C1 segment of cervical spinal cord (tissue), 14 donors: ENCODE measurements around the gene ARHGEF28.
A peak's percentile ranks its signal among the peaks of the same experiment; 100 is the strongest.

Experiments
- DNase-seq, 14 donors: peaks; one replicate each; lab custom pipeline; 2025; lab: John Stamatoyannopoulos, UW

The ARHGEF28 gene

GRCh38 chr5:73654171-73654811, 28.3 kb downstream of the ARHGEF28 start:
- DNase-seq, result peak in 2 of 14 donors; percentile 2 to 30

GRCh38 chr5:73654819-73655318, 28.9 kb downstream of the ARHGEF28 start:
- peak in 2 of 14 donors; percentile 8 to 12 for DNase-seq

DNA sequence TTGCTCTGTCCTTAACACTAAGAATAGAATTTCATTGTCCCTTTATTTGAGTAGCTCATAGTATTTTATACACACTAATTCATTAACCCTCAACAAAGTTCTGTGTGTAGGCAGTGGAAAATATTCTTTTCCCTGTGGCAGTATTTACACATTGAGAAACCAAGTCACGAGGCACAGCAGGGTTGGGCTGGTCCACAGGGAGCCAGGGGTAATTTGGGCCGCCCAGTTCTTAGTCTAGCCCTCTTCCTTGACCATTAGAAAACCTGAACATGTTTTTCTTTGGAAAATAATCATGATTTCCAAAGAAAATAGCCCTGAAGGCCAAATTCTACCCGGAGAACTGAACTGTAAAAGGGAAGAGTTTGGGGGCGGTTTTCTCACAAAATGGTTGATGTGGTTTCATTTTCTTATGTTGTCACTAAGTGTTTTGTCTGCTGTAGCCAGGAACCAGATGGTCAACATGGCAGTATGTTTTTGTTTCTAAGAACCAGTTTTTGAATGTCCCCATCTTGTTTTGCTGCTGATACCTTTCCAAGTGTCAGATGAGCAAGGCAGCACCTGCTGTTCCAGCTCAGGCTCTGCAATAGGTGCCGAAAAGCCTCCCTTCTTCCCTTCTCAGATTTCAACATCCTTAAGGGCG, 29.6 kb downstream of the ARHGEF28 start:
- DNase-seq, result no peak

DNA sequence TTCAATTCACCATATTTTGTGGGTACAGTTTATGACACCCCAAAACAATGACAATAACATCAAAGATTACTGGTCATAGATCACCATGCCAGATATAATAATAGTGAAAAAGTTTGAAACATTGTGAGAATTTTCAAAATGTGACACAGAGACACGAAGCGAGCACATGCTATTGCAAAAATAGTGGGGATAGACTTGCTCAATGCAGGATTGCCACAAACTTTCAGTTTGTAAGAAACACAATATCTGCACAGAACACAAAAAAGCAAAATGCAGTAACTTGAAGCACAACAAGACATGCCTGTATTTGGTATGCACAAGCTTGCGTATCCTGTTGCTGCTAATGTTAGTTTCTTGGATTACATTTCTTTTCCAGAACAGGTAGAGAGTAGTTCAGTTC, 35.8 kb downstream of the ARHGEF28 start:
- no peak for DNase-seq

GRCh38 chr5:73663161-73663859, 37.3 kb downstream of the ARHGEF28 start:
- no peak for DNase-seq

DNA sequence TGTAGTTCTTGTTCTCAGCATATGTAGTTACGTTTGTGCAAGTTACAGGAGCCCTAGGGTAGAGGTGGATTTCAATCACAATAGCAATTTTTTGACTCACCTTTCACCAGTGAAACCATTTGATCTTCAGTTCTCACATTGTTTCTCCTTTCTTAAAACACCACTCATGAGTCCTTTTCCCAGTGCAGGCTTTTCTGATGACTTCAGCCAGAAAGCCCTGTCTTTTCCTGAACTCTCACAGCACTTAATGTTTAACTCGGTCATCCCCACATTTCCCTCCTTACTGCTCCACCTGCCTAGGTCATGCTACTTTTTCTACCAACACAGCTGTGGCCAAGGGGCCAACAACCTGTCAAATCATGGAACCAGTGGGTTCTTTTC, 37.9 kb downstream of the ARHGEF28 start:
- no peak for DNase-seq

- DNase-seq, result no peak
These were observed 38.8 kb downstream of the ARHGEF28 start for GRCh38 chr5:73664796-73665195.

DNA sequence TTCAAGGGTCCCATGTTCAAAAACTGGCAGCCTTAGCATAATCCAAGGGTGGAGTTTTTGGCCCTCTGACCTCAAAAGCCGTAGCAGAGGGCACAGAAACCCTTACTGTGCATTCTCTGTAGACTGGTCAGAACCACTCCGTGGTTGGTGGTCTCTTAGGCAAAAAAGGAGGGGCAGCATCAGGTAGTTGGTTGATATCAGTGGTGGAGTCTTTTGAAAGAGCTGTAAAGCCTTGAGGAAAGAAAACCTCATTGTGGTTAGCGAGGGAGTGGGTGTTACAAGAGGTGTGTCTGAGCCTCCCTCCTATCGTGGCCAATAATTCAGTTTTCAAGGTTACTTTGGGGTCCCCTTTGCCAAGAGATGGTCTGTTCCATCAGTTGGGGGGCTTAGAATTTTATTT, 40.9 kb downstream of the ARHGEF28 start:
- DNase-seq, result no peak

GRCh38 chr5:73668017-73668416, 42.0 kb downstream of the ARHGEF28 start:
- DNase-seq, result no peak

DNA sequence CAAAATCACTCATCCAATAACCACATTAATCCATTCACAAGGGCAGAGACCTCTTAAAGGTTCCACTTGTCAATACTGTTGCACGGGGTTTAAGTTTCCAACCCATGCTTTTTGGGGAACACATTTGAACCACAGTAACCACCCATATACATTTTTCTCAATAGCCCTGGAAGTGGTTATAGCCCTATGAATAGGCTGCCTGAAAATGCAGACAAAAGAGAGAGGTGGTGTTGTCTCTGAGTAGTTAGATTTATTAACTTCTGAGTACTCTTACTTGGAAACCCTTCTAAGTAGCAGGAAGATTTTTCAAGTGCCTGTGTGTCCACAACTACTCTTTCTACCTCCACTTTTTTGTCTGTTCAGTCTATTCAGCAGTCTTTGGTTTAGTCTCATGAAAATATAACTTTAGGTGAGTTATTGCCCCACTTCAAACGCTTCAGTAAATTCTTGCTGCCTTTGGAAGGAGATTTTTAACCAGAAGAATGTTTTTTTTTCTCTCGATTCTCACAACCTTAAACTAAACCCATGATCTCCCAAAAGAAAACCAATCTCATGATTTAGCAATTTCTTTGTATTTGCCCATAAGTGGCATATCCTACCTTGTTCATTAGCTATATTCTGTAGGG, 42.6 kb downstream of the ARHGEF28 start:
- DNase-seq, result no peak

- no peak for DNase-seq
These were observed 44.7 kb downstream of the ARHGEF28 start for GRCh38 chr5:73670731-73671130.

DNA sequence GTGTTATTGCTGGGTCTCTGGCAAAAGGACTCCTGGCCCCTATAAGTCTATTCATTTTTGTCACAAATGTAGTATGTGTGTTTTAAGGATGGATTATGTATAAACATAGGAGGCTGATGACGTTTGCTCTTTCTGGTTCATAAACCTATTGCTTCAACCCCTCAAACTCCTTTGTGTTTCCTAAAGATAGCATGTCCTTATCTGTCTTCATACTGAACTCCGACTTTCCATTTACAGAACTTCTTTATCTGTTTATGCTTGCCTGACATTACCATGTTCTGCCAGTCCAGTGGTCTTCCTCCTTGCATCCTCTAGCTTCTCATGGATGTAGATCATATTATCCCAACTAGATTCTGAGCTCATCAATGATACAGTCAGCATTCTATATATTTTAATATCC, 46.1 kb downstream of the ARHGEF28 start:
- no peak for DNase-seq

GRCh38 chr5:73673161-73673591, 47.2 kb downstream of the ARHGEF28 start:
- DNase-seq, result no peak

GRCh38 chr5:73674669-73675004, 48.6 kb downstream of the ARHGEF28 start:
- DNase-seq, result no peak

GRCh38 chr5:73678322-73678740, 52.3 kb downstream of the ARHGEF28 start:
- DNase-seq, result no peak

GRCh38 chr5:73678807-73679206, 52.8 kb downstream of the ARHGEF28 start:
- DNase-seq, result no peak

GRCh38 chr5:73682176-73682575, 56.2 kb downstream of the ARHGEF28 start:
- no peak for DNase-seq

GRCh38 chr5:73684691-73685090, 58.7 kb downstream of the ARHGEF28 start:
- DNase-seq, result no peak

GRCh38 chr5:73686912-73687311, 60.9 kb downstream of the ARHGEF28 start:
- no peak for DNase-seq

- DNase-seq, result no peak
These were observed 61.4 kb downstream of the ARHGEF28 start for GRCh38 chr5:73687357-73687756.

GRCh38 chr5:73690015-73690414, 64.0 kb downstream of the ARHGEF28 start:
- no peak for DNase-seq

GRCh38 chr5:73691302-73692080, 65.5 kb downstream of the ARHGEF28 start:
- no peak for DNase-seq
